HG02642 (cell line): ENCODE measurements around the gene SLC24A5.

Experiments
- ATAC-seq: cut with Tn5 transposase; IDR thresholded peaks from one replicate; pipeline ENCODE4 v1.9.1; 2021; ENCODE audit warnings: mild to moderate bottlenecking; ENCODE audit not compliant: unreplicated experiment, poor library complexity

The SLC24A5 gene

GRCh38 chr15:48182749-48183148, 62.0 kb downstream of the SLC24A5 start:
- no peak for ATAC-seq

- ATAC-seq: no peak
These were observed 64.7 kb downstream of the SLC24A5 start for GRCh38 chr15:48185529-48185928.

GRCh38 chr15:48186271-48186670, 65.5 kb downstream of the SLC24A5 start:
- no peak for ATAC-seq

DNA sequence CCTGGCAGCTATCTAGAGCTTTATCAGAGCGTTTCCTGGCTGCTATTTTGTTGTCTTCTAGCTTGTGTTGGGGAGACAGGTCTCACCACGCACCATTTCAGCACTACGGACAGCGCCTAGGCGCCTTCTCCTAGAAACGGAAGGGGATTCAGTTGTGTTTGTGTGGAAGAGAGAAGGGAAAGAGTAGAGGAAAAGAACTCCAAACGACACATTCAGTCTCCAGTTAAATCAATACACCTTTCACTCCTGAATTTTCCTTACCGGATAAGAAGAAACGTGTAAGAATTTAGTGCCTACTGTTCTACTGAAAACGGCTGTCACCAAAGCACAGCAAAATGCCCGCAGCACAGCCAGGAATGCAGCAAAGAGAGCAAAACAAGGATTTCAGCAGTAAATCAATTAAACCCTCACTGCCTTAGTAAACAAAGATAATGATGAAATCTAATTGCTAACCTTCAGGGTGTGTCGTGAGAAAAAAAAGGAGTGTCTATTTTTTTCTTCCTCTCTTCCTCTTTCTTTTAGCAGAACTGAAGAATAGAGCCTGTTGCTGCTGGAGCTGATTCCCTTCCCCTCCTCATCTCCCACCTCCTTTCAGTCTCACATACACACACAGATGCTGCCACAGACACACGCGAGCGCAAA, 70.3 kb downstream of the SLC24A5 start:
- no peak for ATAC-seq

- ATAC-seq: no peak
These were observed 70.9 kb downstream of the SLC24A5 start, which contains the start of gene CTXN2 for GRCh38 chr15:48191574-48192225. TSS of gene CTXN2 (plus strand) at chr15:48191665. CDS start at chr15:48201301, 9,636 bp downstream.
